Activated CD8-positive, alpha-beta T cell treated with anti-CD3 and anti-CD28 coated beads for 36 hours (primary cell): ENCODE measurements around the gene DEFB124. TPM values are rescaled to one million over a fixed set of nuclear protein-coding genes. Genes with fewer than 3 reads are reported as not detected.
"Not testable (repeated sequence)": the region's sequence is repeated elsewhere in the genome, so short reads cannot be mapped to it uniquely, and the experiment has no call there.

Experiments used
- ATAC-seq: fragments of 200-7000 bp; cut with Tn5 transposase; one replicate; pipeline ENCODE4 v1.10.0; 2021; ENCODE audit warnings: mild to moderate bottlenecking, moderate library complexity
- CTCF ChIA-PET: fragments of 350-600 bp; sonication (Branson Sonifier 250); formaldehyde crosslinking; loops from one replicate; lab custom pipeline; 2021; ENCODE audit warnings: antibody characterized with exemption; lab: Charles Lee
- POLR2A ChIA-PET: fragments of 350-600 bp; sonication (Branson Sonifier 250); formaldehyde crosslinking; loops from one replicate; lab custom pipeline; 2021; ENCODE audit warnings: antibody characterized with exemption; lab: Charles Lee
- DNase-seq: peaks from one replicate; pipeline ENCODE4 v3.0.0-alpha.2; 2020
- H3K27ac Mint-ChIP-seq: one replicate; pipeline ENCODE4 v1.8.0; 2021; ENCODE audit warnings: mild to moderate bottlenecking, mixed read lengths
- H3K27me3 Mint-ChIP-seq: one replicate; pipeline ENCODE4 v1.8.0; 2021; ENCODE audit warnings: mixed read lengths
- H3K36me3 Mint-ChIP-seq: one replicate; pipeline ENCODE4 v1.8.0; 2021; ENCODE audit warnings: low read depth, mixed read lengths
- H3K4me1 Mint-ChIP-seq: one replicate; pipeline ENCODE4 v1.8.0; 2021; ENCODE audit warnings: low read depth, mixed read lengths
- H3K4me3 Mint-ChIP-seq: one replicate; pipeline ENCODE4 v1.8.0; 2021; ENCODE audit warnings: mild to moderate bottlenecking, moderate library complexity, mixed read lengths
- H3K9me3 Mint-ChIP-seq: one replicate; pipeline ENCODE4 v1.8.0; 2021; ENCODE audit warnings: mixed read lengths
- intact Hi-C: fragments of 100-400 bp; cut with micrococcal nuclease; formaldehyde crosslinking; loops from one replicate; pipeline ENCODE4 v1.10.0; 2022
- total RNA-seq, 2 experiments: library from RNA; stranded (reverse); gene quantifications; one replicate each; pipeline ENCODE4 v1.2.3, GENCODE V29; 2021
- TF ChIP-seq, protein P1 (sequence below): fragments of 200-600 bp; IDR thresholded peaks from one replicate; pipeline ENCODE4 v1.8.0; 2022; ENCODE audit warnings: antibody characterized with exemption, mild to moderate bottlenecking

The DEFB124 gene
- total RNA-seq, 2 experiments from 2014 or later = not detected

DNA sequence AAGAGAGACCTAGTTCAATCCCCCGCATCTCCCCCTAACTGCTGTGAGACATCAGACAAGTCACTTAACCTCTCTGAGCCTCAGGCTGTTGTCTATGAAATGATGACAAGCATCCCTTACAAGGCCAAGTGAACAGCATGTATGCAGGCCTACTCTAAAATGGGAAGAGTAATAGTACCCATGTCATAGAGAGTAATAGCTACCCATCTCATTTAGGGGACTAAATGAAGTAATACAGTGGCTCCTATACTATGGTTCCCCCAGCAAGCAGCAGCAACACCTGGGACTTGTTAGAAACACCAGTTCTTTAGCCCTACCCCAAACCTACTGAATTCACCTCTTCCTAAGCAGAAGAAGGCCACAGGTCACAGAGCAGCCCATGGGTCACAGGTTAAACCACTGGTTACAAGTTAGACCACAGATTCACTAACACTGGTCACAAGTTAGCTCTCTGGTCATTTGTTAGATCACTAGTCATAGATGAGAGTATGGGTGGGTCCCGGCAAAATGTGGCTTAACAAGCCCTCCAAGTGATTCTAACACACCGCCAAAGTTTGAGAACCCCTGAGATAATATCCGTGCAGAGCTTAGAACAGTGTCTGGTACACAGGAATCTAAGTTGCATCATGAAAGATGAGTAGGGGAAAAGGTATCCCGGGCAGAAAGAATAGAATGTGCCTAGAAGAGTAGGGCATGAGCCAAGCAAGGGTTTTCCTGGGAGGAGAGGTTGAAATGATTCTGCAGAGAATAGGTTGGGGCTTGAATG lies 1.4 kb downstream of the DEFB124 start:
- Mint-ChIP-seq H3K4me1 (peaks cover 15% of the 10 kb centered on the region), H3K27ac (no peak overlapping the region), H3K36me3 (no peaks in the 10 kb centered on the region), H3K4me3 (no peak overlapping the region), H3K27me3 (peaks cover 44% of the 10 kb centered on the region), H3K9me3 (peaks cover 2% of the 10 kb centered on the region)
- TF ChIP-seq, protein P1, sequence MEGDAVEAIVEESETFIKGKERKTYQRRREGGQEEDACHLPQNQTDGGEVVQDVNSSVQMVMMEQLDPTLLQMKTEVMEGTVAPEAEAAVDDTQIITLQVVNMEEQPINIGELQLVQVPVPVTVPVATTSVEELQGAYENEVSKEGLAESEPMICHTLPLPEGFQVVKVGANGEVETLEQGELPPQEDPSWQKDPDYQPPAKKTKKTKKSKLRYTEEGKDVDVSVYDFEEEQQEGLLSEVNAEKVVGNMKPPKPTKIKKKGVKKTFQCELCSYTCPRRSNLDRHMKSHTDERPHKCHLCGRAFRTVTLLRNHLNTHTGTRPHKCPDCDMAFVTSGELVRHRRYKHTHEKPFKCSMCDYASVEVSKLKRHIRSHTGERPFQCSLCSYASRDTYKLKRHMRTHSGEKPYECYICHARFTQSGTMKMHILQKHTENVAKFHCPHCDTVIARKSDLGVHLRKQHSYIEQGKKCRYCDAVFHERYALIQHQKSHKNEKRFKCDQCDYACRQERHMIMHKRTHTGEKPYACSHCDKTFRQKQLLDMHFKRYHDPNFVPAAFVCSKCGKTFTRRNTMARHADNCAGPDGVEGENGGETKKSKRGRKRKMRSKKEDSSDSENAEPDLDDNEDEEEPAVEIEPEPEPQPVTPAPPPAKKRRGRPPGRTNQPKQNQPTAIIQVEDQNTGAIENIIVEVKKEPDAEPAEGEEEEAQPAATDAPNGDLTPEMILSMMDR = no peak
- intact Hi-C loops = no loop called here
- DNase-seq (no peak), ATAC-seq (no peak)
- POLR2A ChIA-PET = interaction anchor here (1.0 kb wide), 1 partner anchor 9 kb away, joined by 3 read pairs; no protein-coding TSS in a partner anchor
- CTCF ChIA-PET = interaction anchor here (1.1 to 4.6 kb wide), 3 partner anchors 12 to 41 kb away, joined by 3 to 23 read pairs (median 3); partner anchors contain the start of gene HM13

DNA sequence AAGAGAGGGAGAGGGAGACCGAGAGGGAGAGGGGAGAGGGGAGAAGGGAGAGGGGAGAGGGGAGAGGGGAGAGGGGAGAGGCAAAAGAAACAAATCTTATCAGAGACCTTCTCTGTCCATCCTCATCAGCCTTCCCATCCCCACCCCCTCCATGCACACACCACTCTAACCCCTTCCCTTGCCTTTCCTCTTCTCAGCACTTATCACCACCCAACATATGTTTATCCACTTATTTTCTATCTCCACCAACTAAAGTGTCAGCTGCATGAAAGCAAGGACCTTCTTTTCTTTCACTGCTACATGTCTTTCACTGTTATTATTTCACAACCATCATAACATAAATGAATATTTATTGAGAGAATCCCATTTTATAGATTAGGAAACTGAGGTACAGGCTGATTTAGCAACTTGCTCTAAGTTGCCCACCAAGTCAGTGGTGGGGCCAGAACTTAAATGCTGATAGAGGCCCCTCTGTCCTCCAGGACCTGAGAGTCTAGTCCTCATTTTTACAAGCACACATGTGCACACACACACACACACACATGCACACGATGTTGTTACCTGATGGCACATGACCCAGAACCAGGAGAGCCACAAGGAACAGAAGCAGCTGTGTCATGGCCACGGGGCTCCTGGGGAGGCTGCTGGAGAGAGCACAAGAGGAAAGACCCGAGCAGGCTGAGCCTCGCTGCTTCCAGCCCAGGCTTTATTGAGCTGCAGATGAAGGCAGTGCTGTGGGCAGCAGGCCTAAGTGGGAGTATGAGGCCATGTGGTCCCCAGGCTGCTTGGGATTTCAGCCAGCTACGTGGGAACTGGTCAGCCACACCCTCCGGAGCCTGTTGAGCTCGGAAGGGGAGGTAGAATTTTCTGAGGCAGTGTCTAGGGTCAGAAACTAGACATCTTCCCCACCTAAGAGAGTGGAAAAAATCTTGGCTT lies 2.3 kb downstream of the DEFB124 start:
- ATAC-seq (no peak), DNase-seq (no peak)
- Mint-ChIP-seq H3K9me3 (peaks cover 2% of the 10 kb centered on the region), H3K27ac (no peak overlapping the region), H3K4me3 (no peak overlapping the region), H3K27me3 (peaks cover 36% of the 10 kb centered on the region), H3K36me3 (no peaks in the 10 kb centered on the region), H3K4me1 (peaks cover 15% of the 10 kb centered on the region)
- intact Hi-C loops = no loop called here
- CTCF ChIA-PET = interaction anchor here (1.1 to 4.6 kb wide), 2 partner anchors 12 to 30 kb away, joined by 3 to 23 read pairs; no protein-coding TSS in a partner anchor
- POLR2A ChIA-PET = no interaction called here
- TF ChIP-seq, protein P1 = no peak

DNA sequence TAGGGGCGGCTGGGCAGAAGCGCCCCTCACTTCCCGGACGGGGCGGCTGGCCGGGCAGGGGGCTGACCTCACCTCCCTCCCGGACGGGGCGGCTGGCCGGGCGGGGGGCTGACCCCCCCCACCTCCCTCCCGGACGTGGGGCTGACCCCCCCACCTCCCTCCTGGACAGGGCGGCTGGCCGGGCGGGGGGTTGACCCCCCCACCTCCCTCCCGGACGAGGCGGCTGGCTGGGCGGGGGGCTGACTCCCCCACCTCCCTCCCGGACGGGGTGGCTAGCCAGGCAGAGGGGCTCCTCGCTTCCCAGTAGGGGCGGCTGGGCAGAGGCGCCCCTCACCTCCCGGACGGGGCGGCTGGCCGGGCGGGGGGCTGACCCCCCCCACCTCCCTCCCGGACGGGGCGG lies 4.0 kb downstream of the DEFB124 start:
- H3K4me3 Mint-ChIP-seq, DNase-seq, ATAC-seq, H3K27ac Mint-ChIP-seq, CTCF ChIA-PET, POLR2A ChIA-PET, H3K36me3 Mint-ChIP-seq, H3K9me3 Mint-ChIP-seq, intact Hi-C loops: not testable (repeated sequence)
- Mint-ChIP-seq H3K27me3 (peaks cover 23% of the 10 kb centered on the region), H3K4me1 (peaks cover 13% of the 10 kb centered on the region)

DNA sequence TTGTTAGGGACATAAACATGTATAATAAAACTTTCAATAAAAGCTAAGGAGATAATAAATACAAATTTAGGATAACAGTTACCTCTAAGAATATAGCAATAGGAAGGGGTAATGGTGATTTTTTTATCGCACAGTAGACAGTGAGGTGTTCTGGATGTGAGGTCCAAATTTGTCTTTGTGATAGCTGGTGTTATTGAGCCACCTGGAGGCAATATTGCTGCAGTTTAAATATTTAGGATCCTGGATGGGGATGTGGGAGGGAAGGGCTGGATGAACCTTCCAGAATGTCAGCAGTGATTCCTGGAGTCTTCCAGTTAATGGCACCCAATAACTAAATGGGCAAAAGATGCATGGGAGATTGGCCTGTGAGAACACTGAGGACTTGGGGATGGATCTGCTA lies 20.6 kb downstream of the DEFB124 start:
- Mint-ChIP-seq H3K4me1 (no peaks in the 10 kb centered on the region), H3K4me3 (no peak overlapping the region), H3K27ac (no peak overlapping the region), H3K9me3 (no peaks in the 10 kb centered on the region), H3K27me3 (peaks cover 10% of the 10 kb centered on the region), H3K36me3 (no peaks in the 10 kb centered on the region)
- intact Hi-C loops = no loop called here
- ChIA-PET CTCF (interaction anchor here (0.6 to 0.9 kb wide), 2 partner anchors 48 to 49 kb away, joined by 3 to 4 read pairs; no protein-coding TSS in a partner anchor), POLR2A (no interaction called here)
- TF ChIP-seq, protein P1 = no peak
- DNase-seq (no peak), ATAC-seq (no peak)

DNA sequence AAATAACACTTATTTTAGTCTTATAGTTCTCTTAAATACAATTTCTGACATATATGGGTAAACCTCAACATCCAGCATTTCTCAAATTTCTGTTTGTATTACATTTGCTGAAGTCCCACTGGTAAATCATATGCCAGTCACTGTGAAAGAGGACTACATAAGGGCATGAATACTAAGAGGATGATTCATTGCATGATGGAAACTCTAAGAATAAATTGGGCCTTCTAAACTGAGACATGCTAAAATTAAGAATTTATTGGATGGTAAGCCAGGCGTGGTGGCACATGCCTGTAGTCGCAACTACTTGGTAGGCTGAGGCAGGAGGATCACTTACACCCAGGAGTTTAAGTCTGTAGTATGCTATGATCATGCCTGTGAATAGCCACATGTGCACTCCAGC lies 22.4 kb downstream of the DEFB124 start:
- no peak for ATAC-seq
- Mint-ChIP-seq H3K4me3 (no peak overlapping the region), H3K36me3 (no peaks in the 10 kb centered on the region), H3K27ac (no peak overlapping the region), H3K9me3 (peaks cover 2% of the 10 kb centered on the region), H3K4me1 (no peaks in the 10 kb centered on the region), H3K27me3 (peaks cover 8% of the 10 kb centered on the region)
- CTCF ChIA-PET = no interaction called here
- intact Hi-C loops = no loop called here
- POLR2A ChIA-PET = no interaction called here
- TF ChIP-seq, protein P1 = no peak
- DNase-seq = no peak
